GM12872 (cell line): ENCODE measurements around the gene PPM1N.

Experiments
- CTCF ChIP-seq: IDR thresholded peaks from 3 replicates; pipeline ENCODE4 v1.5.1; 2011; ENCODE audit warnings: low read depth, mild to moderate bottlenecking, low read length, moderate library complexity; ENCODE audit not compliant: insufficient read depth

The PPM1N gene

GRCh38 chr19:45457776-45458175 is 40.5 kb upstream of the PPM1N start:
- TF ChIP-seq CTCF, result no peak

GRCh38 chr19:45460807-45461347 is 37.4 kb upstream of the PPM1N start:
- TF ChIP-seq CTCF, result no peak

- no peak for TF ChIP-seq CTCF
Measured at GRCh38 chr19:45462174-45462573, 36.1 kb upstream of the PPM1N start.

GRCh38 chr19:45463241-45463640 is 35.0 kb upstream of the PPM1N start:
- TF ChIP-seq CTCF, result no peak

- TF ChIP-seq CTCF, result no peak
Measured at GRCh38 chr19:45464274-45464673, 34.0 kb upstream of the PPM1N start.

GRCh38 chr19:45464852-45465441 is 33.3 kb upstream of the PPM1N start:
- no peak for TF ChIP-seq CTCF

GRCh38 chr19:45467115-45467455 is 31.2 kb upstream of the PPM1N start:
- no peak for TF ChIP-seq CTCF
